Fibroblast of lung (primary cell): ENCODE results near the gene PSMA7.

Experiments used
- CTCF ChIP-seq, 2 donors: IDR thresholded peaks in 1 of 2; conservative IDR thresholded peaks in 1 of 2; 1 replicate in 1 of 2; 2 replicates in 1 of 2; pipeline ENCODE4 v1.5.1; 2011 to 2012; ENCODE audit warnings: low read length in 2 of 2, control low read depth in 1 of 2, inconsistent platforms in 1 of 2, low read depth in 1 of 2, mild to moderate bottlenecking in 1 of 2
- EZH2 ChIP-seq: IDR thresholded peaks from 2 replicates; pipeline ENCODE4 v1.5.1; 2012; ENCODE audit warnings: low read length, control low read depth, mild to moderate bottlenecking; ENCODE audit errors: missing control alignments

- no peak for TF ChIP-seq CTCF (conservative IDR thresholded peaks at IDR 0.05 in 1 of 2, IDR thresholded peaks at IDR 0.05 in 1 of 2; ENCODE audit: low read depth in 1 of 2, low read length in 2 of 2)
- no peak for TF ChIP-seq EZH2
Measured at GRCh38 chr20:62141043-62141396, 2.2 kb downstream of the PSMA7 start.
